Mammary epithelial cell (primary cell): ENCODE results near the gene KLK13.

Experiments used
- EZH2 ChIP-seq: IDR thresholded peaks from 2 replicates; pipeline ENCODE4 v1.6.1; 2012; ENCODE audit warnings: low read length, inconsistent platforms, borderline replicate concordance
- TF ChIP-seq, protein P1 (sequence below), 2 donors: IDR thresholded peaks in 1 of 2; conservative IDR thresholded peaks in 1 of 2; 2 replicates each; pipeline ENCODE4 v1.5.1; 2011 to 2012; ENCODE audit warnings: inconsistent platforms in 2 of 2, low read length in 2 of 2, mild to moderate bottlenecking in 2 of 2, control low read depth in 1 of 2, low read depth in 1 of 2; ENCODE audit not compliant: insufficient read depth in 1 of 2; ENCODE audit errors: extremely low read depth in 1 of 2

DNA sequence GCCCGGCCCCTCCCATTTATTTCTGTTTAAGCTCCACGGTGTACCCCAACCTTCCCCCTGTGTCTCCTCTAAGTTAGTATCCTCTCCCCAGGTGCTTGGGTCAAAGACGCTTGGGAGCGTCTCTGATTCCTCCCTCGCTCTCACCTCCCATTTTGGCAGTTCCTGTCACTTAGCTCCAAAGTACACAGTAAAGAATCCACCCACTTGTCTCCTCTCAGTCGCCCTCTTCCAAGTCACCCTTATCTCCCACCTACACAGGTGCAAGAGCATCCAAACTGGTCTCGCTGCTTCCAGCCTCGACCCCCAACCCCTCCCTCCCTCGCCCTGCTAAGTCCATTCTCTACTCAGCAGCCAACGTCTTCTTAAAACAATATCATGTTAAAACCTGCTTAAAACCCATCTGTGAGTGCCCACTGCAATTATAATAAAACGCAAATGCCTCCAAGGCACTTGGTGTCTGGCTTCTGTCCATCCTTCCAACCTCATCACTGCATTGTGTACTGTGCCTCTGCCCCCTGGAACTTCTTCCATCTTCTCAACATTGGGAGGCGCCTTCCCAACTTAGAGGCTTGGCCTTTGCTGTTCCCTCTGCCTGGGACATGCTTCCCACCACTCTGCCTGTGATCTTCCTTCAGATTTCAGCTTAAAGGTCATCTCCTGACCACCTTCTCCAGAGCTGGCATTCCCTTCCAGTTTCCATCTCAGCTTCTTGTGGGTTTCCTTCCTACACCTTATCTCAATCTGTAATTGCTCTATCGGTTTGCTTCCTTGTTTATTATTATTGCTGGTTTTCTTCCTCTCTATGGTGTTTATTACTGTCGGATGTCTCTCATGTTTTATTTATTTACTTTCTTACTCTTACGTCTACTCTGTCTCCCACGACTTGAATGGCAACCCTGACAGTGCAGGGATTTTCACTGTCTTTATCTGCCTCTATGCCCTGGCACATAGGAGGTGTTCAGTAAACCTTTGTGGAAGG, 27.3 kb upstream of the KLK13 start:
- TF ChIP-seq, protein P1, sequence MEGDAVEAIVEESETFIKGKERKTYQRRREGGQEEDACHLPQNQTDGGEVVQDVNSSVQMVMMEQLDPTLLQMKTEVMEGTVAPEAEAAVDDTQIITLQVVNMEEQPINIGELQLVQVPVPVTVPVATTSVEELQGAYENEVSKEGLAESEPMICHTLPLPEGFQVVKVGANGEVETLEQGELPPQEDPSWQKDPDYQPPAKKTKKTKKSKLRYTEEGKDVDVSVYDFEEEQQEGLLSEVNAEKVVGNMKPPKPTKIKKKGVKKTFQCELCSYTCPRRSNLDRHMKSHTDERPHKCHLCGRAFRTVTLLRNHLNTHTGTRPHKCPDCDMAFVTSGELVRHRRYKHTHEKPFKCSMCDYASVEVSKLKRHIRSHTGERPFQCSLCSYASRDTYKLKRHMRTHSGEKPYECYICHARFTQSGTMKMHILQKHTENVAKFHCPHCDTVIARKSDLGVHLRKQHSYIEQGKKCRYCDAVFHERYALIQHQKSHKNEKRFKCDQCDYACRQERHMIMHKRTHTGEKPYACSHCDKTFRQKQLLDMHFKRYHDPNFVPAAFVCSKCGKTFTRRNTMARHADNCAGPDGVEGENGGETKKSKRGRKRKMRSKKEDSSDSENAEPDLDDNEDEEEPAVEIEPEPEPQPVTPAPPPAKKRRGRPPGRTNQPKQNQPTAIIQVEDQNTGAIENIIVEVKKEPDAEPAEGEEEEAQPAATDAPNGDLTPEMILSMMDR (conservative IDR thresholded peaks at IDR 0.05 in 1 of 2, IDR thresholded peaks at IDR 0.05 in 1 of 2; ENCODE audit: extremely low read depth in 1 of 2, insufficient read depth in 1 of 2, low read depth in 1 of 2, low read length in 2 of 2): no peak
- no peak for TF ChIP-seq EZH2
